HepG2 (cell line): ENCODE measurements around the gene KAZN. TPM values are rescaled to one million over a fixed set of nuclear protein-coding genes. Genes with fewer than 3 reads are reported as not detected.

Source experiments
- CSRNP1 ChIP-seq: sonication (generic); formaldehyde crosslinking; IDR thresholded peaks from 2 replicates; pipeline ENCODE4 v1.8.1; 2023; ENCODE audit warnings: mild to moderate bottlenecking, missing genetic modification reagents
- ETV6 ChIP-seq: sonication (generic); formaldehyde crosslinking; conservative IDR thresholded peaks from 2 replicates; pipeline ENCODE4 v1.4.0; 2020; ENCODE audit warnings: missing genetic modification reagents
- GTF2F1 ChIP-seq: fragments of 150-350 bp; IDR thresholded peaks from 2 replicates; pipeline ENCODE4 v1.6.1; 2014; ENCODE audit warnings: low read length
- ZBTB49 ChIP-seq: sonication (generic); formaldehyde crosslinking; IDR thresholded peaks from 2 replicates; pipeline ENCODE4 v1.4.0; 2020; ENCODE audit warnings: missing genetic modification reagents, borderline replicate concordance
- ZNF232 ChIP-seq: sonication (generic); formaldehyde crosslinking; IDR thresholded peaks from 2 replicates; pipeline ENCODE4 v1.4.0; 2020; ENCODE audit warnings: missing genetic modification reagents, borderline replicate concordance
- ZNF275 ChIP-seq: sonication (generic); formaldehyde crosslinking; IDR thresholded peaks from 2 replicates; pipeline ENCODE4 v1.8.0; 2022; ENCODE audit warnings: missing genetic modification reagents, mild to moderate bottlenecking, inconsistent platforms, borderline replicate concordance
- ZNF451 ChIP-seq: sonication (generic); formaldehyde crosslinking; IDR thresholded peaks from 2 replicates; pipeline ENCODE4 v1.5.0; 2020; ENCODE audit warnings: mild to moderate bottlenecking, missing genetic modification reagents
- ZNF577 ChIP-seq: sonication (generic); formaldehyde crosslinking; IDR thresholded peaks from 2 replicates; pipeline ENCODE4 v1.4.0; 2020; ENCODE audit warnings: mild to moderate bottlenecking, low read depth, missing genetic modification reagents, borderline replicate concordance
- ZNF619 ChIP-seq: sonication (generic); formaldehyde crosslinking; IDR thresholded peaks from 2 replicates; pipeline ENCODE4 v1.4.0; 2020; ENCODE audit warnings: mild to moderate bottlenecking, missing genetic modification reagents
- ZNF660 ChIP-seq: sonication (generic); formaldehyde crosslinking; IDR thresholded peaks from 2 replicates; pipeline ENCODE4 v1.5.1; 2020; ENCODE audit warnings: mild to moderate bottlenecking, low read depth, missing genetic modification reagents, borderline replicate concordance
- polyA plus RNA-seq, 8 experiments: library from polyadenylated mRNA; depleted of rRNA in 3 of 8; stranded (reverse) in 7 of 8; unstranded in 1 of 8; fragments of >200 nt; fragmentation: Illumina TruSeq in 4 of 8; extraction: Trizol in 4 of 8; gene quantifications; 2 replicates each; pipeline versions ENCODE4 v1.2.1 to v1.2.3, GENCODE V29; 2011 to 2016; ENCODE audit warnings: low read depth in 4 of 8, missing spikeins in 1 of 8, mixed read lengths in 1 of 8; ENCODE audit not compliant: insufficient read depth in 1 of 8
- total RNA-seq, 5 experiments: library from RNA; depleted of rRNA; stranded (reverse); fragments of >200 nt; fragmentation: Illumina TruSeq; extraction: Trizol; gene quantifications; 2 replicates each; pipeline ENCODE4 v1.2.3, GENCODE V29; 2016; ENCODE audit warnings: low read depth in 1 of 5
- TF ChIP-seq, protein P1 (sequence below): sonication (generic); formaldehyde crosslinking; IDR thresholded peaks from 2 replicates; pipeline ENCODE4 v1.5.0; 2020; ENCODE audit warnings: mild to moderate bottlenecking, missing genetic modification reagents

Gene KAZN
- total and polyA plus RNA-seq, 2 of the 13 experiments (the other 11 are each of a cell fraction or from before 2014, with no cell fraction given), result 10.4 to 13.5 TPM

DNA sequence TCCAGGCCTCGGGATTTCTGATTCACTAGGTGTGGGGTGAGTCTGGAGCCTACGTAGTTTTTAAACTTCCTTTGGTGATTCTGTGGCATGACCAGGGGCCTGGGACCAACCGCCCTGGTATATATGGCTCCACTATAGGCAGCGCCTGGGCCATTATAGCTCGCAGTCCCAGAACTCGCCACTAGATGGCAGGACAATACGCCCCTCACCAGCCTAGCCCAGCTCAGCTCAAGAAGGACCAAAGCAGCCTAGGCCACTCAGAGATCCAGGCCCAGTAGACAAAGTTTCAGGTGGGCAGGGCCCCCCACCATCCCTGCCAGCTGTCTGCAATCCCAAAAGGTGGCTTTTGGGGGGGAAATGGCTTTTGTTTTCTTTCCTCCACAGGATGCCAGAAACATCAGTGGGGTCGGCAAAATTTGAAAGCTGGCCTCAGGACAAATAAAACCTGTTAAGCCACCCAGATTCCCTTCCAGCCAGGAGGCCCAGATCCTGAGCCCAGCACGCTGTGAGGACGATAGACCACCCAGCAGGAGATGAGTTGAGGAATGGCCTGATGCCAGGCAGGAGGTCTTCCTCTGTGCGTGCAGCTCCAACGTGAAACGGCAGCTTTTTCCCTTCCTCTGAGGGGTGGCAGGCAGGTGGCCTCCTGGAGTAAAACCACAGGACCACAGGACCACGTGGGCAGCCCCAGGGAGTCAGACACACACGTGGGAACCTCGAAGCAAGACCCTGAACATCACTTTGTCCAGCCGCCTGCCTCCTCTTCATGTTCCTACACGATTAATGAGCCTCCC, 530.2 kb downstream of the KAZN start (continued):
- TF ChIP-seq, protein P1, sequence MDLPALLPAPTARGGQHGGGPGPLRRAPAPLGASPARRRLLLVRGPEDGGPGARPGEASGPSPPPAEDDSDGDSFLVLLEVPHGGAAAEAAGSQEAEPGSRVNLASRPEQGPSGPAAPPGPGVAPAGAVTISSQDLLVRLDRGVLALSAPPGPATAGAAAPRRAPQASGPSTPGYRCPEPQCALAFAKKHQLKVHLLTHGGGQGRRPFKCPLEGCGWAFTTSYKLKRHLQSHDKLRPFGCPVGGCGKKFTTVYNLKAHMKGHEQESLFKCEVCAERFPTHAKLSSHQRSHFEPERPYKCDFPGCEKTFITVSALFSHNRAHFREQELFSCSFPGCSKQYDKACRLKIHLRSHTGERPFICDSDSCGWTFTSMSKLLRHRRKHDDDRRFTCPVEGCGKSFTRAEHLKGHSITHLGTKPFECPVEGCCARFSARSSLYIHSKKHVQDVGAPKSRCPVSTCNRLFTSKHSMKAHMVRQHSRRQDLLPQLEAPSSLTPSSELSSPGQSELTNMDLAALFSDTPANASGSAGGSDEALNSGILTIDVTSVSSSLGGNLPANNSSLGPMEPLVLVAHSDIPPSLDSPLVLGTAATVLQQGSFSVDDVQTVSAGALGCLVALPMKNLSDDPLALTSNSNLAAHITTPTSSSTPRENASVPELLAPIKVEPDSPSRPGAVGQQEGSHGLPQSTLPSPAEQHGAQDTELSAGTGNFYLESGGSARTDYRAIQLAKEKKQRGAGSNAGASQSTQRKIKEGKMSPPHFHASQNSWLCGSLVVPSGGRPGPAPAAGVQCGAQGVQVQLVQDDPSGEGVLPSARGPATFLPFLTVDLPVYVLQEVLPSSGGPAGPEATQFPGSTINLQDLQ (CRISPR knock-in tag), result no peak
- TF ChIP-seq ZBTB49 (CRISPR knock-in tag) (no peak), ZNF451 (CRISPR knock-in tag) (no peak), ETV6 (CRISPR knock-in tag) (no peak), ZNF232 (CRISPR knock-in tag) (0 out of 2 replicates have a peak, but pooled peaks have one; percentile 26), CSRNP1 (no peak), ZNF577 (no peak), ZNF275 (CRISPR knock-in tag) (no peak), ZNF619 (CRISPR knock-in tag) (no peak), GTF2F1 (no peak), ZNF660 (CRISPR knock-in tag) (no peak)
